Endothelial cell of umbilical vein (primary cell): ENCODE measurements around the gene PHC3. TPM values are rescaled to one million over a fixed set of nuclear protein-coding genes. Genes with fewer than 3 reads are reported as not detected.

ENCODE experiments used
- BruUV-seq: library from RNA; stranded (reverse); fragments of 400-500 nt; replicated peaks from 2 replicates; lab custom pipeline; 2021; lab: Mats Ljungman, UMichigan
- CTCF ChIA-PET: fragments of 300-600, 350-600 bp; sonication (Branson Sonifier 250); formaldehyde crosslinking; loops from one replicate; lab custom pipeline; 2021; ENCODE audit warnings: antibody characterized with exemption, inconsistent platforms; lab: Charles Lee
- POLR2A ChIA-PET: fragments of 300-600, 350-600 bp; sonication (Branson Sonifier 250); formaldehyde crosslinking; loops from one replicate; lab custom pipeline; 2021; ENCODE audit warnings: antibody characterized with exemption, inconsistent platforms; lab: Charles Lee
- DNase-seq: peaks from one replicate; pipeline ENCODE4 v3.0.0-alpha.2; 2011; ENCODE audit warnings: low read depth, low spot score
- FAIRE-seq: peaks from 2 replicates; lab custom pipeline; 2011; peaks lifted over from hg19 to GRCh38; lab: Jason Lieb, UNC
- H2AFZ ChIP-seq: 2 replicates; pipeline ENCODE4 v1.6.0; 2012; ENCODE audit warnings: low read depth, low read length, control low read depth, inconsistent platforms
- H3K27ac ChIP-seq: 2 replicates; pipeline ENCODE4 v1.5.1; 2011; ENCODE audit warnings: low read depth, mild to moderate bottlenecking, control low read depth, low read length, moderate library complexity; ENCODE audit not compliant: insufficient read depth
- H3K27me3 ChIP-seq, 2 experiments: 2 replicates each; pipeline versions ENCODE4 v1.6.0 to v1.6.1; 2011; ENCODE audit warnings: low read length in 2 of 2, mixed read lengths in 1 of 2; ENCODE audit not compliant: control insufficient read depth in 2 of 2, insufficient read depth in 2 of 2
- H3K36me3 ChIP-seq, 2 experiments: 2 replicates in 1 of 2; 3 replicates in 1 of 2; pipeline ENCODE4 v1.5.1; 2011; ENCODE audit warnings: low read length in 2 of 2, mild to moderate bottlenecking in 1 of 2, moderate library complexity in 1 of 2; ENCODE audit not compliant: control insufficient read depth in 2 of 2, insufficient read depth in 2 of 2; ENCODE audit errors: extremely low read depth in 1 of 2
- H3K4me1 ChIP-seq: 3 replicates; pipeline ENCODE4 v1.5.1; 2011; ENCODE audit warnings: mild to moderate bottlenecking, low read length; ENCODE audit not compliant: control insufficient read depth, insufficient read depth; ENCODE audit errors: extremely low read depth
- H3K4me2 ChIP-seq: 2 replicates; pipeline ENCODE4 v1.6.1; 2011; ENCODE audit warnings: low read length, control low read depth, mixed read lengths; ENCODE audit not compliant: insufficient read depth
- H3K4me3 ChIP-seq, 3 experiments: fragments of 200-600 bp in 1 of 3; sonication (generic), shearing (Covaris generic) in 1 of 3; replicated peaks in 1 of 3; 2 replicates each; pipeline ENCODE4 v1.5.1; 2011 to 2016; ENCODE audit warnings: control low read depth in 3 of 3, low read length in 3 of 3, mild to moderate bottlenecking in 2 of 3, inconsistent platforms in 1 of 3, low read depth in 1 of 3, moderate library complexity in 1 of 3; ENCODE audit not compliant: insufficient read depth in 1 of 3
- H3K79me2 ChIP-seq: 2 replicates; pipeline ENCODE4 v1.6.0; 2012; ENCODE audit warnings: low read length, inconsistent platforms; ENCODE audit not compliant: control insufficient read depth, insufficient read depth
- H3K9ac ChIP-seq: replicated peaks from 2 replicates; pipeline ENCODE3; 2011; ENCODE audit warnings: low read length, control low read depth; ENCODE audit not compliant: insufficient read depth; ENCODE audit errors: extremely low read depth
- H3K9me1 ChIP-seq: replicated peaks from 3 replicates; pipeline ENCODE4 v1.6.0; 2011; ENCODE audit warnings: mild to moderate bottlenecking, low read length; ENCODE audit not compliant: control insufficient read depth, insufficient read depth; ENCODE audit errors: extremely low read depth
- H3K9me3 ChIP-seq: replicated peaks from 2 replicates; pipeline ENCODE4 v1.5.1; 2012; ENCODE audit warnings: low read length, inconsistent platforms; ENCODE audit not compliant: control insufficient read depth, insufficient read depth
- H4K20me1 ChIP-seq: replicated peaks from 2 replicates; pipeline ENCODE3; 2011; ENCODE audit warnings: mild to moderate bottlenecking, low read length; ENCODE audit not compliant: control insufficient read depth, insufficient read depth; ENCODE audit errors: extremely low read depth
- EZH2 ChIP-seq: IDR thresholded peaks from 2 replicates; pipeline ENCODE4 v1.6.1; 2012; ENCODE audit warnings: borderline replicate concordance, low read depth, mild to moderate bottlenecking, moderate library complexity, low read length, inconsistent platforms; ENCODE audit not compliant: severe bottlenecking
- FOS ChIP-seq: IDR thresholded peaks from 2 replicates; pipeline ENCODE4 v1.6.1; 2011; ENCODE audit warnings: mild to moderate bottlenecking, low read length, moderate library complexity, borderline replicate concordance; ENCODE audit not compliant: insufficient read depth
- GATA2 ChIP-seq: IDR thresholded peaks from 2 replicates; pipeline ENCODE4 v1.7.0; 2011; ENCODE audit warnings: low read depth, mild to moderate bottlenecking, moderate library complexity, mixed read lengths, low read length; ENCODE audit not compliant: insufficient read length, insufficient read depth
- JUN ChIP-seq: IDR thresholded peaks from 2 replicates; pipeline ENCODE4 v1.6.1; 2011; ENCODE audit warnings: borderline replicate concordance, low read depth; ENCODE audit not compliant: insufficient read length, insufficient read depth
- MYC ChIP-seq: IDR thresholded peaks from one replicate; pipeline ENCODE4 v1.6.1; 2011; ENCODE audit warnings: mild to moderate bottlenecking, low read depth, low read length
- POLR2A ChIP-seq: IDR thresholded peaks from 2 replicates; pipeline ENCODE4 v1.6.1; 2012; ENCODE audit warnings: low read depth, mild to moderate bottlenecking, control low read depth, low read length
- POLR2AphosphoS5 ChIP-seq: IDR thresholded peaks from 2 replicates; pipeline ENCODE4 v1.6.1; 2012; ENCODE audit warnings: low read depth, mild to moderate bottlenecking, control low read depth, low read length, moderate library complexity; ENCODE audit not compliant: insufficient read depth
- dilution Hi-C: fragments of 300-500 bp; cut with MboI; formaldehyde crosslinking; loops from one replicate; pipeline ENCODE4 v1.15.0; 2019; ENCODE audit warnings: low sequenced_read_pairs; ENCODE audit not compliant: extremely low pct_ligation_motif_present
- intact Hi-C: fragments of 100-400 bp; cut with micrococcal nuclease; formaldehyde crosslinking; loops from one replicate; pipeline ENCODE4 v1.10.0; 2022
- polyA plus RNA-seq, 4 experiments: library from polyadenylated mRNA; depleted of rRNA in 3 of 4; stranded (reverse) in 3 of 4; unstranded in 1 of 4; fragments of >200 nt; gene quantifications; 2 replicates each; pipeline versions ENCODE4 v1.2.1 to v1.2.3, GENCODE V29; 2011 to 2012; ENCODE audit warnings: missing spikeins in 1 of 4
- total RNA-seq: library from RNA; stranded (reverse); gene quantifications from 2 replicates; pipeline ENCODE4 v1.2.3, GENCODE V29; 2021
- TF ChIP-seq, protein P1 (sequence below): IDR thresholded peaks from 2 replicates; pipeline ENCODE4 v1.6.1; 2011; ENCODE audit not compliant: insufficient read depth, insufficient read length
- TF ChIP-seq, protein P2 (sequence below), 2 donors: IDR thresholded peaks; 1 replicate in 1 of 2; 2 replicates in 1 of 2; pipeline ENCODE4 v1.5.1; 2011; ENCODE audit warnings: low read length in 2 of 2, mild to moderate bottlenecking in 2 of 2, moderate library complexity in 2 of 2, control low read depth in 1 of 2, inconsistent platforms in 1 of 2, low read depth in 1 of 2; ENCODE audit not compliant: insufficient read depth in 1 of 2; ENCODE audit errors: extremely low read depth in 1 of 2

Gene PHC3
- total and polyA plus RNA-seq, 2 donors (not counting 3 experiments of a cell fraction or from before 2014, with no cell fraction given), result 35.7 to 45.8 TPM

DNA sequence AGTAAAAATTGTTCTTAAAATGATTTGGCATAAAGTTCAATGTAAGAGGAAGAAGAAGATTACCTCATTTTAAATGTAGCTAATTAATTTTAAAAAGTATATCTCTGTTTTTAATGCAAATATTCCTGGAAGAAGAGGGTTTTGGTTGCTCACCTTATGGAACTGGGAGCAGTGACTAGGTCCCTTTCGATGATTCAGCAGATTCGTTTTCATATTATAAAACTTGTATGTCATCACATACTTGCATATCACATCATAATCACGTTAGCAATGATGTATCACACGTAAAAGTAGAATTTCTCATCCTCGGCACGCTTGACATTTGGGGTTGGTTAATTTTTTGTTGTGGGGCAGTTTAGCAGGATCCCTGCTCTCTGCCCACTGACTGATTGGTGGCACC, 96.1 kb downstream of the PHC3 start:
- no peak for DNase-seq
- Histone ChIP-seq H3K27ac (no peak overlapping the region), H2AFZ (no peak overlapping the region), H3K9me3 (no peaks in the 10 kb centered on the region), H3K4me3 (no peak overlapping the region), H3K4me2 (no peak overlapping the region), H3K27me3 (no peaks in the 10 kb centered on the region), H3K79me2 (no peaks in the 10 kb centered on the region), H4K20me1 (no peaks in the 10 kb centered on the region), H3K36me3 (no peaks in the 10 kb centered on the region), H3K9me1 (no peaks in the 10 kb centered on the region), H3K4me1 (no peaks in the 10 kb centered on the region), H3K9ac (no peak overlapping the region)
- no peak for FAIRE-seq
- TF ChIP-seq JUN (no peak), POLR2A (no peak), MYC (no peak), EZH2 (no peak), GATA2 (no peak), FOS (no peak), POLR2AphosphoS5 (no peak)
- TF ChIP-seq, protein P1, sequence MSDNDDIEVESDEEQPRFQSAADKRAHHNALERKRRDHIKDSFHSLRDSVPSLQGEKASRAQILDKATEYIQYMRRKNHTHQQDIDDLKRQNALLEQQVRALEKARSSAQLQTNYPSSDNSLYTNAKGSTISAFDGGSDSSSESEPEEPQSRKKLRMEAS, result no peak
- TF ChIP-seq, protein P2, sequence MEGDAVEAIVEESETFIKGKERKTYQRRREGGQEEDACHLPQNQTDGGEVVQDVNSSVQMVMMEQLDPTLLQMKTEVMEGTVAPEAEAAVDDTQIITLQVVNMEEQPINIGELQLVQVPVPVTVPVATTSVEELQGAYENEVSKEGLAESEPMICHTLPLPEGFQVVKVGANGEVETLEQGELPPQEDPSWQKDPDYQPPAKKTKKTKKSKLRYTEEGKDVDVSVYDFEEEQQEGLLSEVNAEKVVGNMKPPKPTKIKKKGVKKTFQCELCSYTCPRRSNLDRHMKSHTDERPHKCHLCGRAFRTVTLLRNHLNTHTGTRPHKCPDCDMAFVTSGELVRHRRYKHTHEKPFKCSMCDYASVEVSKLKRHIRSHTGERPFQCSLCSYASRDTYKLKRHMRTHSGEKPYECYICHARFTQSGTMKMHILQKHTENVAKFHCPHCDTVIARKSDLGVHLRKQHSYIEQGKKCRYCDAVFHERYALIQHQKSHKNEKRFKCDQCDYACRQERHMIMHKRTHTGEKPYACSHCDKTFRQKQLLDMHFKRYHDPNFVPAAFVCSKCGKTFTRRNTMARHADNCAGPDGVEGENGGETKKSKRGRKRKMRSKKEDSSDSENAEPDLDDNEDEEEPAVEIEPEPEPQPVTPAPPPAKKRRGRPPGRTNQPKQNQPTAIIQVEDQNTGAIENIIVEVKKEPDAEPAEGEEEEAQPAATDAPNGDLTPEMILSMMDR (IDR thresholded peaks at IDR 0.05; ENCODE audit: extremely low read depth in 1 of 2, insufficient read depth in 1 of 2, low read depth in 1 of 2, low read length in 2 of 2), result no peak
- intact Hi-C loops, result no loop called here
- CTCF ChIA-PET, result no interaction called here
- dilution Hi-C loops, result no loop called here
- POLR2A ChIA-PET, result no interaction called here
- BruUV-seq, result no TSS peak
